Type B pancreatic cell (in vitro differentiated cells): Measurements from ENCODE around the gene NCOA7. TPM values are rescaled to one million over a fixed set of nuclear protein-coding genes. Genes with fewer than 3 reads are reported as not detected.

Experiments used
- DNase-seq: peaks from one replicate; pipeline ENCODE4 v3.0.0; 2021; ENCODE audit warnings: mixed read lengths; ENCODE audit not compliant: unreplicated experiment; ENCODE audit errors: extremely low spot score
- H3K27ac Mint-ChIP-seq: 2 replicates; pipeline ENCODE4 v1.8.0; 2021; ENCODE audit warnings: mild to moderate bottlenecking, mixed read lengths
- H3K27me3 Mint-ChIP-seq: 2 replicates; pipeline ENCODE4 v1.8.0; 2021; ENCODE audit warnings: mixed read lengths
- H3K36me3 Mint-ChIP-seq: 2 replicates; pipeline ENCODE4 v1.8.0; 2021; ENCODE audit warnings: mixed read lengths
- H3K4me1 Mint-ChIP-seq: one replicate; pipeline ENCODE4 v1.8.0; 2021; ENCODE audit warnings: mixed read lengths; ENCODE audit not compliant: unreplicated experiment
- H3K4me3 Mint-ChIP-seq: 2 replicates; pipeline ENCODE4 v1.8.0; 2021; ENCODE audit warnings: mild to moderate bottlenecking, mixed read lengths
- H3K9me3 Mint-ChIP-seq: 2 replicates; pipeline ENCODE4 v1.8.0; 2021; ENCODE audit warnings: mixed read lengths
- CTCF ChIP-seq: fragments of 200-600 bp; sonication (generic); conservative IDR thresholded peaks from 2 replicates; pipeline ENCODE4 v1.5.0; 2021; ENCODE audit warnings: antibody characterized with exemption, mild to moderate bottlenecking
- total RNA-seq: library from RNA; stranded (reverse); gene quantifications from 2 replicates; pipeline ENCODE4 v1.2.1, GENCODE V29; 2021; ENCODE audit warnings: low replicate concordance

Gene NCOA7
- total RNA-seq, 1 donor from 2014 or later, result 29.9 TPM

- peaks cover 21% of the 10 kb centered on the region for H3K4me1 Mint-ChIP-seq
- peak overlapping the region; percentile 93 for H3K27ac Mint-ChIP-seq
- no peaks in the 10 kb centered on the region for H3K9me3 Mint-ChIP-seq
- no peaks in the 10 kb centered on the region for H3K36me3 Mint-ChIP-seq
- DNase-seq, result no peak
- H3K4me3 Mint-ChIP-seq, result peak overlapping the region; percentile 94
- no peaks in the 10 kb centered on the region for H3K27me3 Mint-ChIP-seq
- TF ChIP-seq CTCF, result no peak
Observed at GRCh38 chr6:125789167-125789566, 1.6 kb upstream of the NCOA7 start.

GRCh38 chr6:125789576-125790357, 993 bp upstream of the NCOA7 start:
- no peaks in the 10 kb centered on the region for H3K9me3 Mint-ChIP-seq
- no peak for TF ChIP-seq CTCF
- H3K27me3 Mint-ChIP-seq, result no peaks in the 10 kb centered on the region
- H3K27ac Mint-ChIP-seq, result peak overlapping the region; percentile 93
- H3K4me3 Mint-ChIP-seq, result peak overlapping the region; percentile 94
- H3K4me1 Mint-ChIP-seq, result peaks cover 21% of the 10 kb centered on the region
- no peaks in the 10 kb centered on the region for H3K36me3 Mint-ChIP-seq
- DNase-seq, result no peak

GRCh38 chr6:125791151-125791819, 525 bp downstream of the NCOA7 start:
- DNase-seq, result no peak
- Mint-ChIP-seq H3K27ac (peak overlapping the region; percentile 89), H3K27me3 (no peaks in the 10 kb centered on the region), H3K4me3 (peak overlapping the region; percentile 93), H3K36me3 (no peaks in the 10 kb centered on the region), H3K4me1 (peaks cover 21% of the 10 kb centered on the region), H3K9me3 (no peaks in the 10 kb centered on the region)
- TF ChIP-seq CTCF, result peak; percentile 71

- H3K9me3 Mint-ChIP-seq, result no peaks in the 10 kb centered on the region
- no peaks in the 10 kb centered on the region for H3K36me3 Mint-ChIP-seq
- no peak for DNase-seq
- peak overlapping the region; percentile 89 for H3K27ac Mint-ChIP-seq
- peak; percentile 32 for TF ChIP-seq CTCF
- no peaks in the 10 kb centered on the region for H3K27me3 Mint-ChIP-seq
- H3K4me3 Mint-ChIP-seq, result peak overlapping the region; percentile 93
- peaks cover 21% of the 10 kb centered on the region for H3K4me1 Mint-ChIP-seq
Observed at GRCh38 chr6:125791820-125792165, 1.0 kb downstream of the NCOA7 start.

- H3K9me3 Mint-ChIP-seq, result no peaks in the 10 kb centered on the region
Observed at GRCh38 chr6:125792172-125792571, 1.4 kb downstream of the NCOA7 start.

More at GRCh38 chr6:125792172-125792571, 1.4 kb downstream of the NCOA7 start:
- no peak for TF ChIP-seq CTCF
- H3K27ac Mint-ChIP-seq, result no peak overlapping the region
- peaks cover 21% of the 10 kb centered on the region for H3K4me1 Mint-ChIP-seq
- H3K4me3 Mint-ChIP-seq, result peak overlapping the region; percentile 93
- H3K36me3 Mint-ChIP-seq, result no peaks in the 10 kb centered on the region
- no peaks in the 10 kb centered on the region for H3K27me3 Mint-ChIP-seq
- DNase-seq, result no peak
